SH-SY5Y (cell line): ENCODE measurements around the gene MAP4K3.

ENCODE experiments used
- GATA2 ChIP-seq: IDR thresholded peaks from 2 replicates; pipeline ENCODE4 v1.6.1; 2011; ENCODE audit warnings: mild to moderate bottlenecking, low read depth, low read length
- GATA3 ChIP-seq: IDR thresholded peaks from 2 replicates; pipeline ENCODE4 v1.6.1; 2011; ENCODE audit warnings: low read depth, mild to moderate bottlenecking, low read length, moderate library complexity

DNA sequence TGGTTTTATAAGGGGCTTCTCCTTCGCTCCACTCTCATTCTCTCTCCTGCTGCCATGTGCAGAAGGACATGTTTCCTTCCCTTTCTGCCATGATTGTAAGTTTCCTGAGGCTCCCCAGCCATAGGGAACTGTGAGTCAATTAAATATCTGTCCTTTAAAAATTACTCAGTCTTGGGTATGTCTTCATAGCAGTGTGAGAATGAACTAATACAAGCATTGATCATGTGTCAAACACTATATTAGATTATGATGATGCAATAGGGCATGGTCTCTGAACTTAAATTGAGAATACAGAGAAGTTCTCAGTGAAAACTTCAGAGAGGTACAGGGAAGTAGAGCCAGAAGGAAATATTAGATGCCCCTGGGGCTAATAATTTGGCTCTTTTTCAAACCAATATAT, 5.9 kb upstream of the MAP4K3 start:
- TF ChIP-seq GATA2, result no peak
- no peak for TF ChIP-seq GATA3
